GM04504 (cell line): ENCODE measurements around the gene DIRAS2.
"Not testable (repeated sequence)": the region's sequence is repeated elsewhere in the genome, so short reads cannot be mapped to it uniquely, and the experiment has no call there.

ENCODE experiments used
- DNase-seq: peaks from one replicate; pipeline ENCODE4 v3.0.0-alpha.2; 2012; ENCODE audit warnings: low read depth

Gene DIRAS2

GRCh38 chr9:90642570-90643539, at the start of gene DIRAS2:
Gene DIRAS2, minus strand, starts transcription at chr9:90642824. Its CDS starts 28,997 bp downstream, at chr9:90613827.
- peak; percentile 8 for DNase-seq

- DNase-seq = no peak
Observed at GRCh38 chr9:90684736-90685135, 42.1 kb upstream of the DIRAS2 start.

GRCh38 chr9:90684106-90684505, 41.5 kb upstream of the DIRAS2 start:
- no peak for DNase-seq

- no peak for DNase-seq
Observed at GRCh38 chr9:90680534-90680933, 37.9 kb upstream of the DIRAS2 start.

GRCh38 chr9:90665072-90665471, 22.4 kb upstream of the DIRAS2 start:
- no peak for DNase-seq

- peak; percentile 1 for DNase-seq
Observed at GRCh38 chr9:90659650-90660364, 17.2 kb upstream of the DIRAS2 start.

GRCh38 chr9:90658783-90659182, 16.2 kb upstream of the DIRAS2 start:
- DNase-seq = no peak

GRCh38 chr9:90658181-90658580, 15.6 kb upstream of the DIRAS2 start:
- DNase-seq = no peak

GRCh38 chr9:90656876-90657275, 14.3 kb upstream of the DIRAS2 start:
- not testable (repeated sequence) for DNase-seq

GRCh38 chr9:90651246-90651645, 8.6 kb upstream of the DIRAS2 start:
- DNase-seq = no peak

- no peak for DNase-seq
Observed at GRCh38 chr9:90647843-90648242, 5.2 kb upstream of the DIRAS2 start.

GRCh38 chr9:90645721-90646120, 3.1 kb upstream of the DIRAS2 start:
- no peak for DNase-seq

GRCh38 chr9:90641884-90642487, 638 bp downstream of the DIRAS2 start:
- DNase-seq = no peak

GRCh38 chr9:90641086-90641485, 1.5 kb downstream of the DIRAS2 start:
- DNase-seq = no peak

GRCh38 chr9:90640361-90640760, 2.3 kb downstream of the DIRAS2 start:
- no peak for DNase-seq

- no peak for DNase-seq
Observed at GRCh38 chr9:90637626-90638025, 5.0 kb downstream of the DIRAS2 start.

GRCh38 chr9:90632647-90633207, 9.9 kb downstream of the DIRAS2 start:
- DNase-seq = no peak

- DNase-seq = no peak
Observed at GRCh38 chr9:90631964-90632363, 10.7 kb downstream of the DIRAS2 start.

- DNase-seq = no peak
Observed at GRCh38 chr9:90629991-90630390, 12.6 kb downstream of the DIRAS2 start.

- no peak for DNase-seq
Observed at GRCh38 chr9:90629354-90629753, 13.3 kb downstream of the DIRAS2 start.

GRCh38 chr9:90616806-90617205, 25.8 kb downstream of the DIRAS2 start:
- DNase-seq = no peak

GRCh38 chr9:90613502-90613901, 29.1 kb downstream of the DIRAS2 start:
- no peak for DNase-seq
